CD4-positive, CD25-positive, alpha-beta regulatory T cell (primary cell): Measurements from ENCODE around the gene PIP5KL1. TPM values are rescaled to one million over a fixed set of nuclear protein-coding genes. Genes with fewer than 3 reads are reported as not detected.

ENCODE experiments used
- ATAC-seq, 2 donors: fragments of 150-1000 bp; cut with Tn5 transposase; one replicate each; pipeline ENCODE4 v1.10.0; 2021; ENCODE audit warnings: low read depth in 2 of 2, moderate number of reproducible peaks in 2 of 2, moderate library complexity in 1 of 2
- DNase-seq, 3 donors: peaks; one replicate each; pipeline versions ENCODE4 v3.0.0 to v3.0.0-alpha.2; 2012 to 2022; ENCODE audit warnings: mixed read lengths in 1 of 3
- H3K27ac ChIP-seq: one replicate; pipeline ENCODE4 v1.7.0; 2013; ENCODE audit warnings: mild to moderate bottlenecking, low read length; ENCODE audit not compliant: insufficient read depth, poor library complexity, severe bottlenecking
- H3K27me3 ChIP-seq: one replicate; pipeline ENCODE4 v1.7.0; 2013; ENCODE audit warnings: low read length; ENCODE audit not compliant: control insufficient read depth, insufficient read depth
- H3K36me3 ChIP-seq: one replicate; pipeline ENCODE4 v1.7.0; 2013; ENCODE audit warnings: mild to moderate bottlenecking, low read length, moderate library complexity; ENCODE audit not compliant: control insufficient read depth, insufficient read depth
- H3K4me1 ChIP-seq: 2 replicates; pipeline ENCODE4 v1.7.0; 2013; ENCODE audit warnings: mild to moderate bottlenecking, low read length; ENCODE audit not compliant: insufficient read depth, control insufficient read depth, poor library complexity, severe bottlenecking
- H3K4me3 ChIP-seq: one replicate; pipeline ENCODE4 v1.7.0; 2013; ENCODE audit warnings: low read depth, mild to moderate bottlenecking, low read length, moderate library complexity
- H3K9me3 ChIP-seq, 2 experiments: 1 replicate in 1 of 2; 2 replicates in 1 of 2; pipeline ENCODE4 v1.7.0; 2013; ENCODE audit warnings: low read length in 2 of 2, mild to moderate bottlenecking in 1 of 2, moderate library complexity in 1 of 2; ENCODE audit not compliant: control insufficient read depth in 2 of 2
- H3K27ac Mint-ChIP-seq, 3 donors: one replicate each; pipeline ENCODE4 v1.8.0; 2020 to 2022; ENCODE audit warnings: mild to moderate bottlenecking in 3 of 3, mixed read lengths in 3 of 3, moderate library complexity in 2 of 3
- H3K27me3 Mint-ChIP-seq: one replicate; pipeline ENCODE4 v1.8.0; 2022; ENCODE audit warnings: mild to moderate bottlenecking, mixed read lengths
- H3K36me3 Mint-ChIP-seq: one replicate; pipeline ENCODE4 v1.8.0; 2020; ENCODE audit warnings: mixed read lengths
- H3K4me1 Mint-ChIP-seq, 4 donors: one replicate each; pipeline ENCODE4 v1.8.0; 2020 to 2022; ENCODE audit warnings: mixed read lengths in 4 of 4, mild to moderate bottlenecking in 1 of 4
- H3K4me3 Mint-ChIP-seq, 4 donors: one replicate each; pipeline ENCODE4 v1.8.0; 2020 to 2022; ENCODE audit warnings: mild to moderate bottlenecking in 4 of 4, mixed read lengths in 4 of 4, moderate library complexity in 3 of 4
- H3K9me3 Mint-ChIP-seq, 7 donors: one replicate each; pipeline ENCODE4 v1.8.0; 2020 to 2022; ENCODE audit warnings: mixed read lengths in 7 of 7, mild to moderate bottlenecking in 3 of 7, moderate library complexity in 2 of 7
- polyA plus RNA-seq, 4 donors: library from polyadenylated mRNA; unstranded; fragments of 300-500 nt; fragmentation: Illumina TruSeq; gene quantifications; one replicate each; pipeline ENCODE4 v1.2.3, GENCODE V29; 2021
- total RNA-seq: library from RNA; stranded (reverse); gene quantifications from one replicate; pipeline ENCODE4 v1.2.3, GENCODE V29; 2022

The PIP5KL1 gene
- total and polyA plus RNA-seq, 5 donors from 2014 or later = 0.22 to 3.3 (median 0.94) TPM; not detected in 1

GRCh38 chr9:127950513-127951289 lies 20.1 kb upstream of the PIP5KL1 start:
- H3K4me3 Mint-ChIP-seq = peak overlapping the region in 3 of 4 donors; percentile 19 to 78 (median 58)
- peaks cover 69% of the 10 kb centered on the region for H3K4me1 ChIP-seq

DNA sequence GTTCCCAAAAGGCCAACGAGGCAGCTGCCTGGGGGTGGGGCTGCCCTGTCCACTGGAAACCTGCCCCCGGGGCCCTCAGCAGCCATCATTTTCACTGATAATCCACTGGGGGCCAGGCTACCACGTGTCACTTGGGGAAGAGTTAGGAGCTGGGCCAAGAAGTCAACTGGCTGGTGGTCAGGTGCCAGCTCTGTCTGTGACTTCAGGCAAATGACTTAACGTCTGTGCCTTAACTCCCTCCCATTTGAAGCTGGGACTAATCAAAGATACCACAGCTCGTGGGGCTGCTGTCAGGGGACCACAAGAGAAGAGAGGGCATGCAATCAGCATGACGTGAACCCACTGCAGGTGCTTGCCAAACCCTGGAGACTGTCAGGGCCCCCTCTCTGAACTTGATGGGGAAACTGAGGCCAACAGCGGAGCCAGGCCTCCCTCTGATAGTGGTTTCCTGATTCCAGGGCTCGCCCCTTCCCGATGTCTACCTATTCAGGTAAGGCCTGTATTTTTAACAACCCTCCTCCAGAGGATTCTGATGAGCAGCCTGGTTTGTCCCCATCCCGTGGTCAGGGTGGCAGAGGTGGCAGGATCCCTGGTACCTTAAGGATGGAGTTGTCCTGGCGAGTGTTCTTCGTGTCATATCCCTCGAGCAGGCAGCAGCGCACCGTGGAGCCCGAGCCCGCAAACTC lies 19.4 kb upstream of the PIP5KL1 start:
- Histone ChIP-seq H3K27ac (peak overlapping the region; percentile 55), H3K36me3 (peaks cover 78% of the 10 kb centered on the region), H3K4me1 (peaks cover 62% of the 10 kb centered on the region), H3K9me3 (no peaks in the 10 kb centered on the region), H3K4me3 (no peak overlapping the region), H3K27me3 (no peaks in the 10 kb centered on the region)
- Mint-ChIP-seq H3K9me3 (no peaks in the 10 kb centered on the region), H3K36me3 (peaks cover 21% of the 10 kb centered on the region), H3K27ac (peak overlapping the region in 2 of 3 donors; percentile 75 to 86), H3K4me3 (peak overlapping the region in 2 of 4 donors; percentile 19 to 78), H3K4me1 (peaks cover 0 to 76% (median 37%) of the 10 kb centered on the region in 4 donors), H3K27me3 (no peaks in the 10 kb centered on the region)
- ATAC-seq (no peak), DNase-seq (no peak)

More at GRCh38 chr9:127950513-127951289, 20.1 kb upstream of the PIP5KL1 start:
- Mint-ChIP-seq H3K4me1 (peaks cover 5 to 81% (median 44%) of the 10 kb centered on the region in 4 donors), H3K36me3 (peaks cover 23% of the 10 kb centered on the region), H3K27me3 (no peaks in the 10 kb centered on the region), H3K9me3 (no peaks in the 10 kb centered on the region), H3K27ac (peak overlapping the region; percentile 69 to 90 (median 79))
- ATAC-seq (no peak), DNase-seq (no peak)
- Histone ChIP-seq H3K36me3 (peaks cover 70% of the 10 kb centered on the region), H3K9me3 (no peaks in the 10 kb centered on the region), H3K27ac (peak overlapping the region; percentile 55), H3K27me3 (no peaks in the 10 kb centered on the region), H3K4me3 (no peak overlapping the region)

DNA sequence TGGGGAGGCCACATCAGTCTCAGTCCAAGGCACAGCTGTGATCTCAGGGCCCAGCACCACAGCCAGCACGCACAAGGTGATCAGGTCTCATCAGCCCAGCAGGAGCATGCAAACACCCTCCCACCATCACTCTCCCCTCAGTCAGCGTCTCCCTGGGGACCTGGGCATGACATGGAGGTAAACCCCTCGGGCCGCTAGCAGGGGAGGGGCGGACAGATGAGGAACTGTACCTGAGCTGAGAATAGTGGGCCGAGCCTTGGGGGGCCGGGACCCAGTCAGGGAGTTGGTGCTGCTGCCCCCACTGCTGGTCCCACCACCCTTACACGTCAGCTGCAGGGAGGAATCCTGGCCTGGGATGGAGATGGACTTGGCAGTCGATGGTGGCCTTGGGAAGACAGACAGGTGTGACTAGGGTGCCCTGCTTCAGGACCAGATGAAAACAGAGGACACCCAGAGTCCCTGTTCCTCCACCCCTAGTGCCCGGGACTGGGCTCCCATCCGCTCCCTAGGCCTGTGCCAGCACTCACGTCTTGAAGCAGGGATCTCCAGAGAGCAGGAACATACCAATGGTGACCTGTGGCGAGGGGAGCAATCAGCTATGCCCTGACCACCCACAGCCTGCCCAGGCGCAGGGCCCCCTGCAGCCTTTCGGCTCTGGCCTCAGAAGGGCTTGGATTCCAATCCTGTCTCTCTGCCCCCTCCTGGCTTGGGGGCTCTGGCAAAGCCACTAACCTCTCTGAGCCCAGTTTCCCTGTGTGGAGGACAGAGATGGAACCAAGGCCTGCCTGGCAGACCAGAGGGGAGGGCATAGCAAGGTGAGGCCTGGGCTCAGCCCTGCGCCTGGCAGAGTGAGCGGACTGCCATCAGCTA lies 17.5 kb upstream of the PIP5KL1 start:
- Mint-ChIP-seq H3K4me1 (peaks cover 0 to 73% (median 34%) of the 10 kb centered on the region in 4 donors), H3K27me3 (no peaks in the 10 kb centered on the region), H3K9me3 (no peaks in the 10 kb centered on the region), H3K4me3 (peak overlapping the region in 1 of 4 donors; percentile 35), H3K36me3 (peaks cover 29% of the 10 kb centered on the region), H3K27ac (peak overlapping the region; percentile 38 to 84 (median 46))
- H3K4me3 ChIP-seq = no peak overlapping the region
- H3K9me3 ChIP-seq = no peaks in the 10 kb centered on the region
- DNase-seq (no peak), ATAC-seq (no peak)
- peaks cover 87% of the 10 kb centered on the region for H3K36me3 ChIP-seq
- peaks cover 52% of the 10 kb centered on the region for H3K4me1 ChIP-seq
- H3K27ac ChIP-seq = no peak overlapping the region
- H3K27me3 ChIP-seq = no peaks in the 10 kb centered on the region

- Mint-ChIP-seq H3K9me3 (no peaks in the 10 kb centered on the region), H3K27me3 (no peaks in the 10 kb centered on the region), H3K4me3 (peak overlapping the region in 1 of 4 donors; percentile 38), H3K27ac (peak overlapping the region in 2 of 3 donors; percentile 48 to 49), H3K4me1 (peaks cover 0 to 67% (median 32%) of the 10 kb centered on the region in 4 donors), H3K36me3 (peaks cover 30% of the 10 kb centered on the region)
- Histone ChIP-seq H3K27me3 (no peaks in the 10 kb centered on the region), H3K4me3 (no peak overlapping the region), H3K4me1 (peaks cover 38% of the 10 kb centered on the region), H3K9me3 (no peaks in the 10 kb centered on the region), H3K27ac (no peak overlapping the region), H3K36me3 (peaks cover 89% of the 10 kb centered on the region)
- ATAC-seq (no peak), DNase-seq (no peak)
Observed at GRCh38 chr9:127946728-127947127, 16.2 kb upstream of the PIP5KL1 start.

DNA sequence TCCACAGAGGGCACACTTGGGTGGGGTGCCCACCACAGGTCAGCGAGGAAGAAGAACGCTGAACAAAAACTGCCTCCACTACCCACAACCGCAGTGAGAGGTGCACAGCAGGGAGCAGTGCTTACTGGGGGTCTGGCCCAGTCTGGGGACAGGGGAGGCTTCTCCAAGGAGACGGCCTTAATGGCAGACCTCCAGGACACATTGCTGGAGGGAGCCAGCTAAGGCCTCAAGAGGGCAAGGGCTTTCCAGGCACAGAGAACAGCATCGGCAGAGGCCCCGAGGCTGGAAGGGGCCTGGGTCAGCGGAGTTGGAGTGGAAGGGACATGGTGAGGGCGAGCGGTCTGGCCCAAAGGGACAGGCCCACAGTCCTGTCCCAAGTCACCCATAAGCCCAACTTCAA lies 15.4 kb upstream of the PIP5KL1 start:
- Histone ChIP-seq H3K9me3 (no peaks in the 10 kb centered on the region), H3K36me3 (peaks cover 94% of the 10 kb centered on the region), H3K27ac (no peak overlapping the region), H3K27me3 (no peaks in the 10 kb centered on the region), H3K4me1 (peaks cover 37% of the 10 kb centered on the region), H3K4me3 (no peak overlapping the region)
- H3K4me3 Mint-ChIP-seq = peak overlapping the region in 1 of 4 donors; percentile 24
- peaks cover 26% of the 10 kb centered on the region for H3K36me3 Mint-ChIP-seq
- H3K9me3 Mint-ChIP-seq = no peaks in the 10 kb centered on the region
- peaks cover 0 to 60% (median 28%) of the 10 kb centered on the region in 4 donors for H3K4me1 Mint-ChIP-seq
- ATAC-seq (no peak), DNase-seq (no peak)
- no peaks in the 10 kb centered on the region for H3K27me3 Mint-ChIP-seq
- H3K27ac Mint-ChIP-seq = peak overlapping the region in 2 of 3 donors; percentile 49 to 66

DNA sequence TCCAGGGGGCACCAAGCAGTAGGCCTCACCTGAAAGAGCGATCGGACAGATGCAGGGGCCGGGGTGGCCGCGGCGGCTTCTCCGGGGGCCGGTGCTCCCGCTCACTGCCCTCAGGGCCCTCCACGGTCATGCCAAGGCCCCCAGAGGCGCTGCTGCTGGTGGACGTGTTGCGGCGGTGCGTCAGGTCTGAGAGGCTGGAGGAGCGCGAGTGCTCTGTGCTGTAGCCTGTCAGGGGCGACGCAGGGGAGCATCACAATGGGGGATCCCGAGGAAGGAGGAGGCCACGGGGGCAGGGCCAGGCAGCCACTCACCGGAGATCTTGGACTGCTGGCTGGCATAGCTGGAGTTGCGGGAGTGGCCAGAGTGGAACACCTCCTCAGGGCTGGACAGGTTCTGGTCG lies 14.8 kb upstream of the PIP5KL1 start:
- no peak overlapping the region for H3K4me3 ChIP-seq
- Mint-ChIP-seq H3K36me3 (peaks cover 28% of the 10 kb centered on the region), H3K9me3 (no peaks in the 10 kb centered on the region), H3K4me3 (no peak overlapping the region), H3K27ac (peak overlapping the region in 2 of 3 donors; percentile 49 to 92), H3K27me3 (no peaks in the 10 kb centered on the region), H3K4me1 (peaks cover 0 to 58% (median 25%) of the 10 kb centered on the region in 4 donors)
- H3K27ac ChIP-seq = no peak overlapping the region
- ATAC-seq = no peak
- no peaks in the 10 kb centered on the region for H3K27me3 ChIP-seq
- H3K4me1 ChIP-seq = peaks cover 31% of the 10 kb centered on the region
- H3K36me3 ChIP-seq = peaks cover 94% of the 10 kb centered on the region
- H3K9me3 ChIP-seq = no peaks in the 10 kb centered on the region
- DNase-seq = no peak

DNA sequence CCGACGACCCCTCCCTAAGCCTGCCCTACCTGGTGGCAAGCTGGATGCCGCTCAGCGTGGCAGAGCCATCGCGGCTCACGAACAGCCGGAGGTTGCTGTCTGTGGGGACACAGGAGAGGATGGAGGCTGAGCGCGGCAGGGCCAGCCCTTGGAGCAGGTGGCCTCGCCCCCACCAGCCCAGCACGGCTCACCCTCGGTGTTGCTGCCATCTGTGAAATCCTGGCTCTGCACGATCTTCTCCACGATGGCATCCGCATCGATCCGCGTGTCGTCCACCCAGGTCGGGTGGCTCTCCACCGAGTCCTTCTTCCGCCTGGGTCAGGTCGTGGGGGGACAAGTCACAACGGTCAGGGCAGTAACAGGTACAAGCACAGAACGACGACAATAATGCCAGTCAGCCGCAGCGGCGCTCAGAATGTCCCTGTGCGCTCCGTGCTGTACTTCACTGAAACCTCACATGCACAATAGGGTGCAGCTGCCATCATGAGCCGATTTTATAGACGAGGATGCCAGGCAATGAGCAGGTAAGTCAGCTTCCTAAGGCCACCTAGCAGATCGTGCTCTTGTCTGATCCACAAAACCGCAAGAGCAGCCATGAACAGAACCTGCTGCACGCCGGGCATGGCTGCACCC lies 14.1 kb upstream of the PIP5KL1 start:
- peaks cover 31% of the 10 kb centered on the region for H3K36me3 Mint-ChIP-seq
- H3K36me3 ChIP-seq = peaks cover 94% of the 10 kb centered on the region
- peak overlapping the region in 2 of 3 donors; percentile 49 to 92 for H3K27ac Mint-ChIP-seq
- H3K9me3 Mint-ChIP-seq = no peaks in the 10 kb centered on the region
- no peaks in the 10 kb centered on the region for H3K9me3 ChIP-seq
- no peak overlapping the region for H3K4me3 ChIP-seq
- peaks cover 24% of the 10 kb centered on the region for H3K4me1 ChIP-seq
- no peaks in the 10 kb centered on the region for H3K27me3 ChIP-seq
- peaks cover 0 to 54% (median 22%) of the 10 kb centered on the region in 4 donors for H3K4me1 Mint-ChIP-seq
- ATAC-seq (no peak), DNase-seq (no peak)
- no peak overlapping the region for H3K27ac ChIP-seq
- peak overlapping the region in 2 of 4 donors; percentile 38 to 52 for H3K4me3 Mint-ChIP-seq
- no peaks in the 10 kb centered on the region for H3K27me3 Mint-ChIP-seq
